ENCODE measurements around the gene TBC1D9B. TPM values are rescaled to one million over a fixed set of nuclear protein-coding genes. Genes with fewer than 3 reads are reported as not detected.
"Not testable (repeated sequence)": the region's sequence is repeated elsewhere in the genome, so short reads cannot be mapped to it uniquely, and the experiment has no call there.

Gene TBC1D9B
- total RNA-seq, 1 donor = 36.2 TPM

DNA sequence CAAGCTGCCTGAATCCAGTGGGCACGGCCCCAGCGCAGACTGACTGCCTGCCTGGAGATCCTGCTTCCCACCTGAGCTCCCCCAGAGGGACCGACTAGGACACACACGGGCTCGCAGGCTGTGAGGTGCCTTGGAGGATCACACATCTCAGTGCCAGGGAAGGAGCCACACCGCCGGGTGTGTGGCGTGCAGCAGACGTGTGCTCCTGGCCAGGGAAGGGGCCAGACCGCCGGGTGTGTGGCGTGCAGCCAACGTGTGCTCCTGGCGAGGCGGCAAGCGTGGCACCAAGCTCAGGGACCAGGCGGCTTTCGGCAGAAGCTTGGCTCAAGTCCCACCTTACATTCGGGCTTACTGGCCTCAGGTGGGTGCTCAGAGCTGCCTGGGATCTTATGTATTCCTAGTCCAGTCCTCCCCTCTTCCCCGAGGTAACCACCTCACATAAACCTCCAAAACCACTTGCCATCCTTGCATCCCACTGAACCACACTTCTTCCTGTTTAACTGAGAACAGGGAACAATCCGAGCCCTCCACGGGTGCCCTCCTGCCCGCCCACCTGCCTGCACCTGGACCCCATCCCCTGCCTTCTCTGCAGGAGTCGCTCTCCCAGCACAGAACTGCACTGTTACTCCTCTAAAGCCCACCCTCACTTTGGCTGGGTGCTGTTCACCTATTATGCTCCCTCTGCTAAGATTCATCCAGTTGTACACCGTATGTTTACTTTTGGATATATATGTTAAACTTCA lies 26.7 kb downstream of the TBC1D9B start:
- H3K9me3 ChIP-seq (ENCODE audit: low read depth, low read length) = peaks cover 20% of the 10 kb centered on the region
- no peaks in the 10 kb centered on the region for H3K27me3 ChIP-seq (ENCODE audit: insufficient read depth, low read length)

DNA sequence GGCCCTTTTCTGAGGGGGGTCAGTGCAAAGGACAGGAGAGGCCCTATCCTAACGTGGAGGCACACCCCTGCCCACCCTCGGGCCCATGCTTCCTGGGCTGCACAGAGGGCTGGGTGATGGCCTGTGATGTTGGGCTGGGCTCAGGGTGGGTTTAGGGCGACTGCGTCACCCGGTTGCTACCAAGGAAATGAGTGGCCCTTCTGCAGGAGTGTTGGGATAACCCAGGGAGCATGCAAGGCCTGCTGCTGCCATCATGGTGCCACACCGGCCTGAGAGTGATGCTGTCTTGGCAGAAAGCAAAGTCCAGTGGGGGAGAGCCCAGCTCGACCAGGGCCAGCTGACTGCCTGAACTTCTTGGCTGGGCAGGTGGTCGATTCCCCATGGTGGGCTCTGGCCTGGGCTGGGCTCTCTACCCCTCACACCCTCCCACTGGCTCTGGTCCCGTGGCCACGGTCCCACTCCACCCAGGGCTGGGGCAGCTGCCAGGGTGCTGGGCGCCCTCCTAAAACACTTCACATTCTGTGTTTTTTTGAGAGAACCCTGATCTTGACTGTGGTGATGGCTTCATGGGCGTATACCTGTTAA lies 27.5 kb downstream of the TBC1D9B start:
- Histone ChIP-seq H3K4me3 (ENCODE audit: low read length) (no peak overlapping the region), H3K9me3 (ENCODE audit: low read depth, low read length) (peaks cover 20% of the 10 kb centered on the region), H3K27me3 (ENCODE audit: insufficient read depth, low read length) (no peaks in the 10 kb centered on the region), H3K4me1 (ENCODE audit: insufficient read depth, low read length) (peaks cover 8% of the 10 kb centered on the region)

More for the DNA sequence above, 26.7 kb downstream of the TBC1D9B start:
- Histone ChIP-seq H3K4me1 (ENCODE audit: insufficient read depth, low read length) (peaks cover 8% of the 10 kb centered on the region), H3K4me3 (ENCODE audit: low read length) (no peak overlapping the region)

DNA sequence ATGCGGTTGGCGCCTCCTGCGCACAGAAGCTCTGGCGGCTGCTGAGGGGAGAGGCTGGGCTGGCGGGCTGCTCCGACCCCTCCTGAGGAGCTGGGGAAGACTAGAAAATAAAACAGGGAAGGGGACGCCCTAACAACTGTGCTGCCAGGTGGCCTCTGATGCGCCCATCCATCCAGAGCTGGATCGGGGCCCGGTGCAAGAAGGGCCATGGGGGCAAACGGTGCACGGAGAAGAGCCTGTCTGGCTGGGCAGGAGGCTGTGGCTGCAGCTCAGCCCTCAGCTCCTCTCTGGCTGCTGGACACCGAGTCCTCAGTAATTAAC lies 28.0 kb downstream of the TBC1D9B start:
- Histone ChIP-seq H3K9me3 (ENCODE audit: low read depth, low read length) (peaks cover 19% of the 10 kb centered on the region), H3K4me3 (ENCODE audit: low read length) (no peak overlapping the region), H3K4me1 (ENCODE audit: insufficient read depth, low read length) (peaks cover 8% of the 10 kb centered on the region), H3K27me3 (ENCODE audit: insufficient read depth, low read length) (no peaks in the 10 kb centered on the region)

DNA sequence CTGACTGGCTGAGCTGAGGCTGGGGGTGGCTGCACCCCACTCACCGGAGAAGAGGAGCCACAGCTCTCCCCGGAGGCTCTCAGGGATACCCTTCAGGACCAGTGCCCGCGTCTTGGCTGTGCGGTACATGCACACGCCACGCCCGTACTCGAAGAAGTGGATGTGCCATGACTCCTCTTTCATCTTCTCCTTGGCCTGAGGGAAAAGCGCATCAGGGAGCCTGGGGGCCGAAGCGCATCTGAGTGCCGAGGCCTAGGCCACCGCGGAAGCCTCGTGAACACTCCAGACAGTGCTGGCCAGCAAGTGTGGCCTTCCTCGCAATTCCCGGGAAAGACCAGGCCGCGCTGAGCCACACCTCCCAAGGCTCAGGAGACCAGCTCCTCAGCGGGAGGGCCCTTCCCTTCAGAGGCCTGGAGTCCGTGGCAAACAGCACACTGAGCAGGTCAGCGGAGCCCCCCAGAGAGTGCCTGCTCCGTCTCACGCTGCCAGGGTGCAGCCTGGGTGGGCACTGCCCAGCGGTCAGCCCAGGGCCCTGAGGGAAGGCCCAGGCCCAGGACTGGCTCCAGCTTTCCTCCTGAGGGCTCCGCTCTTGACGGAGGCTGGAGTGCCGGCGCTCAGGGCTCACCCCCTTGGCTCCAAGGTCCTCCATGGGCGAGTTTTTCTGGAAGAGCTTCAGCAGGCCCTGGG lies 28.6 kb downstream of the TBC1D9B start:
- Histone ChIP-seq H3K4me3 (ENCODE audit: low read length) (no peak overlapping the region), H3K27me3 (ENCODE audit: insufficient read depth, low read length) (no peaks in the 10 kb centered on the region), H3K4me1 (ENCODE audit: insufficient read depth, low read length) (peaks cover 8% of the 10 kb centered on the region), H3K9me3 (ENCODE audit: low read depth, low read length) (peaks cover 14% of the 10 kb centered on the region)

DNA sequence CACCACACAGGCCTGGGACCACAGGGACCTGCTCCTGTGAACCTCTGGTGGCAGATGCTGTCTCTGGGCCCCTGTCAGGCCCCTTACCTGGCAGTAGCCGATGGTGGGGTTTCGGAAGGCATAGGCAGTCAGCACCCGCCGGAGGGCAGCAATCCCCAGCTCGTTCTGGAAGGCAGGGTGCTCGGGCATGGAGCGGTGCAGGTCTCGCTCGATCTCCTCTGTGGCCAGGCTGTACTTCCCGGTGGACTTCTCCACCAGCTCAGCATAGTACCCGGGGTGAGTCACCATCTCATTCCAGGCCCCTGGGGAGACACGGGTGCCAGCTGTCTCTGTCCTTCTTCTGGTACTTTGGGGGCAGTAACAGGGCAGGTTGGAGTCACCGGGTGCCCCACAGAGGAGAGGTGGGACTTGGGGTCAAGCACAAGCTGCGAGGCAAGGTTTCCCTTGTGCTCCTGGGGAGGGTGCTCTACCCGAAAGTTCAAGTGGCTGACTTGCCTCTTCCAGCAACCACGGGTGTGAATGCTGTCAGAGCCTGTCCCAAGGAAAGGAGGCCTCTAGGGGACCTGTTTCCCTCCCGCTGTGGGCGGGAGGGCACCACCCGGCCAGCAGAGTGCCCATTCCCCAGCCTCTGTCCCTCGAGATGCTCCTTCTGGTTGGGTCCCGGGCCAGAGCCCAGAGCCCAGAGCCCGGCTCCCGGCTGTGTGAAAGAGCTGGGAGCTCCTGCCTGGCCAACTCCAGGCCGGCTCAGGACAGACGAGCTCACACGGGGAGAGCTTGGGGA lies 29.3 kb downstream of the TBC1D9B start:
- Histone ChIP-seq H3K4me3 (ENCODE audit: low read length) (no peak overlapping the region), H3K9me3 (ENCODE audit: low read depth, low read length) (peaks cover 7% of the 10 kb centered on the region), H3K4me1 (ENCODE audit: insufficient read depth, low read length) (peaks cover 8% of the 10 kb centered on the region), H3K27me3 (ENCODE audit: insufficient read depth, low read length) (no peaks in the 10 kb centered on the region)

DNA sequence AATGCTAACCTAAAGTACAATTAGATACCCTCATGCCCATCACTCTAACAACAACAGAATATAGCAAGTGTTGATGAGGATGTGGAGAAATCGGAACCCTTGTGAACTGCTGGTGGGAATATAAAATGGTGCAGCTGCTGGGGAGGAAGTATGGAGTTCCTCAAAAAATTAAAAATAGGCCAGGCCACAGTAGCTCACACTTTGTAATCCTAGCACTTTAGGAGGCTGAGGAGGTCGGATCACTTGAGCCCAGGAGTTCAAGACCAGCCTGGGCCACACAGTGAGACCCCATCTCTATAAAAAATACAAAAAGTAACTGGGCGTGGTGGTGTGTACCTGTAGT lies 31.1 kb downstream of the TBC1D9B start:
- Histone ChIP-seq H3K9me3 (ENCODE audit: low read depth, low read length) (no peaks in the 10 kb centered on the region), H3K4me3 (ENCODE audit: low read length) (no peak overlapping the region), H3K4me1 (ENCODE audit: insufficient read depth, low read length) (peaks cover 8% of the 10 kb centered on the region), H3K27me3 (ENCODE audit: insufficient read depth, low read length) (no peaks in the 10 kb centered on the region)

DNA sequence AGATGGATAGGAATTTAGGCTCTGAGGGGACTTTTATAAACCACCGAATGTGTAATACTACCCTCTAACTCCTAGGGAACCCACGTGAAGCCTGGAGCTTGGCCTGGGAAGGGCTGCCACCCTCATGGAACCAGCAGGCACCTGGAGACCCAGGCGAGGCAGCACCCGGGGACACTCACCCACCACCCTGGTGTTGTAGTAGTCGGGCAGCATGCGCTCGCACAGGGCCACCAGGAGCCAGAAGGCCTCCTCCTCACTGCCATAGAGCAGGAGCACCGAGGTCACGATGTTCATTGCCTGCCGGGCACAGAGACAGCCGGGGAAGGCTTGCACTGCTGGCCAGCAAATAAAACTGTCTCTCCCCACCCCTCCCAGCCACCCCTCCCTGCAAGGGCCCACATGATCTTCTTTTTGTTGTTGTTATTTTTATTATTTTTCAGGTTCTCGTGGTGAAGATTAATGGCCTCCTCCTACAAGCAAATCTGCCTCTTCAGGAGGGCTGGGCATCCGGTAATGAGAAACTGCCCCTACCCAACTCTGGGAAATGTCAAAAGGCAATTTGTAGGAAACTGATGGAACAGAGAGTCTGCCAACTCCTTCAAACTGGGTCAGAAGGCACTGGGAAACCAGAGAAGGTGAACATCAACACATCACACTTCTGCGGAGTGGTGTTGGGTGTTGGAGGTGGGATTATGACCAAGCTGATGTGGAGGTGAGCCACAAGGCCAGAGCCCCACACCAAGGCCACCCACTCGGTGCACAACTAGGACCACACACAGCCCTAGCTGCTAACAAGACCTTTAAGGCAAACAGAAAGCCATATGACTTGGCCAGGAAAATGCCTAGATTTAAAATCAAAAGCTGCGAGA lies 31.7 kb downstream of the TBC1D9B start:
- Histone ChIP-seq H3K27me3 (ENCODE audit: insufficient read depth, low read length) (no peaks in the 10 kb centered on the region), H3K4me3 (ENCODE audit: low read length) (no peak overlapping the region), H3K4me1 (ENCODE audit: insufficient read depth, low read length) (peaks cover 8% of the 10 kb centered on the region), H3K9me3 (ENCODE audit: low read depth, low read length) (no peaks in the 10 kb centered on the region)

DNA sequence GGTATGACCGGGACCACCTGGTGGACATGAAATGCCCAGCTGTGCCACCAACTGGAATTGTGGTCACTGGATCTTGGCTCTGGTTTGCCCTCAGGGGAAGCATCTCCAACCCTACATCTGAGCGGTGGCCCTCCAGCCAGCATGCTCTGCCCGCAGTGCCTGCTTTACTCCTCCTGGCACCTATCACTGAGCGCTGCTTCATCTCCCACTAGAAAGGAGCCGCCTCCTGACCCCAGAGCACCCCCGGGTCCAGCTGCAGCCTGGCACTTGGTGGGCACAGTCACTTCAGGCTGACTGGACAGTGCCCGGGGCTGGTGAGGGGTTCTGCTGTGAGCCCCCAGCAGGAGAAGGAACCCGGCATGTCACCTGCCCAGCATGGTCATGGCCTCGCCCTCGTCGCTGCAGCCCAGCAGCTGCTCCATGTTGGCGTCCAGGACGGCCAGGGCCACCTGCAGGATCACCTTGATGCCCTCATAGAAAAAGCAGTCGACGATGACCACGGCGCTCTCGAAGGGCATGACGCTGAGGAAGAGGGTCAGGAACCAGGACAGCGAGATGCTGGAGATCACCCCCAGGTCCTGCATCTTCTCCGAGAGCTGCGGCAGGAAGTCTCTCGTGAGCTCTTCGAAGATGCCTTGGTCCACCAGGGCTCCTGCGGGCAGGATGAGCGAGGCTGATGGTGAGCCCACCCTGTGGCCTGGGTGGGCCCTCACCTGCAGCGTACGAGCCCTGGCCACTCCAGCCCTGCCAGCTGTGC lies 33.0 kb downstream of the TBC1D9B start:
- Histone ChIP-seq H3K4me1 (ENCODE audit: insufficient read depth, low read length) (peaks cover 8% of the 10 kb centered on the region), H3K9me3 (ENCODE audit: low read depth, low read length) (no peaks in the 10 kb centered on the region), H3K4me3 (ENCODE audit: low read length) (no peak overlapping the region), H3K27me3 (ENCODE audit: insufficient read depth, low read length) (no peaks in the 10 kb centered on the region)

DNA sequence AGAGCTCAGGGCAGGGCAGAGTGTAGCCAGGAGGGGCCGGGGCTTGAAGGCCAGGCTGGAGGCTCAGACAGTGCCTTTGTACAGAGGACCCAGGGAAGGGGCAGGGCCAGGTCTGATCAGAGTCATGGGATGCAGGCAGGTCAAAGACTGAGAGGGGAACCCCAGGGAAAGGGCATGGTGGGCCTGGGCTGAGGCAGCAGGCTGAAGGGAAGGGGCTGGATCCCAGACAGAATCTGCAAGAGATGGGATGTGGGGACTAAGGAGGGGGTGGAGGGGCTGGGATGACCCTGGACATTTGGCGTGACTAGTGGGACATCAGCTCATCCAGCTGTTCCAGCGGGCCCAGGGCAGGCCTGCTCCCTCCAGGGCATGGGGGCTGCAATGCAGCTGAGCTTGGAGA lies 33.6 kb downstream of the TBC1D9B start:
- no peak overlapping the region for H3K4me3 ChIP-seq (ENCODE audit: low read length)
- peaks cover 8% of the 10 kb centered on the region for H3K4me1 ChIP-seq (ENCODE audit: insufficient read depth, low read length)
- no peaks in the 10 kb centered on the region for H3K9me3 ChIP-seq (ENCODE audit: low read depth, low read length)
- no peaks in the 10 kb centered on the region for H3K27me3 ChIP-seq (ENCODE audit: insufficient read depth, low read length)

DNA sequence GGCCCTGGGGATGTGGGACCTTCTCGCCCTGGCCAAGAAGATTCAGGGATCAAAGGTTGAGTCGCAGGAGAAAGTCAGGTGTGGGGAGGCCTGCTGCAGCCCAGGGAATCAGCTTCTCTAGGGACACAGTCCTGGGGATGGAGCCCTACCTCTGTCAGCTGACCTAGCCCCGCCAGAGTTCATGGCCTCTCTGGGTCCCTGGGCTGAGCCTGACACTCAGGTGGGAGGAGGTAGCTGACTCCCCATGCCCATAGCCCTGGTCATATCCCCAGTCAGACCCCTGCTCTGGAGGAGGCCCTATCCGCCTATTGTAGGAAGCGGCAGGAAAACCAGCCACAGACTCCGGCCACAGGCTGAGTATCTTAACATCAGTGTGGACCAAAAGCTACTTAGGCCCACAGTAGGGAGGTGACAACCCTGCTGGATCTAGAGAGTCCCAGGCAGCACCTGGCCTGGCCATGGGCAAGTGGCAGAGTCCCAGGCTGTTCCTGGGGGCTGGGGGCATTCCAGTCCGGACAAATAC lies 34.0 kb downstream of the TBC1D9B start:
- Histone ChIP-seq H3K27me3 (ENCODE audit: insufficient read depth, low read length) (no peaks in the 10 kb centered on the region), H3K9me3 (ENCODE audit: low read depth, low read length) (no peaks in the 10 kb centered on the region), H3K4me3 (ENCODE audit: low read length) (no peak overlapping the region), H3K4me1 (ENCODE audit: insufficient read depth, low read length) (peaks cover 8% of the 10 kb centered on the region)

DNA sequence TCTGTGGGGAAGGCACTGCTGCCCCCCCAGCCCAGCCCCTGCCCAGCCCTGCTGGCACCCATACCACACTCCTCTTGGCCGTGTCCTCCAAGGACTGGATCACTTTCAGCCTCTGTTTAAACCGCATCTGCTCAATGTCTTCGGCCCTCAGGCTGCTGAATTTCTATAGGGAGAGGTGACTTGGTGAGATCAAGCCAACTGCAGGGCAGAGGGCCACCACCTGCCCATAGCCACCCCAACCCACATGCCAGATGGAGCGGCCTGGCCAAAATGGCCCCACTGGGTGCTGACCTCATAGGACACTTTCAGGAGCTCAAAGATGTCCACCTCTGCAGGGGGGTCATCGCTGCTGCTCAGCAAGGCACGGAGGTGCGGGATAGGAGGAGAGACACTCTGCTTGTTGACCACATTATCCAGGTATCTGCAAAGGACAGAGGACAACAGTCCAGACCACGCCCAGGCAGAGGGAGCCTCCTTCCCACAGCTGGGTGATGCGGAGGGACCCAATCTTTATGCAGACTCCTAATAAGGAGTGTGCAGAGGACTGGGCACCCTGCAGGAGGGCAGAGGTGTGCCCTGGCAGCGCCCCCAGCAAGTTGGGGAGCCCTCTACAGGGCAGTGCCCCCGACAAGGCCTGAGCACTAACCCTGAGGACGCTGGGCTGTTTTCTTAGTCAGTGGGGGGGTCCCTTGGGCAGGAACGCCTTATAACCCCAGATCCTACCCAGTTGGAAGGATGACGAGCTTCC lies 34.7 kb downstream of the TBC1D9B start:
- no peak overlapping the region for H3K4me3 ChIP-seq (ENCODE audit: low read length)
- H3K4me1 ChIP-seq (ENCODE audit: insufficient read depth, low read length) = peaks cover 8% of the 10 kb centered on the region
- H3K27me3 ChIP-seq (ENCODE audit: insufficient read depth, low read length) = no peaks in the 10 kb centered on the region
- H3K9me3 ChIP-seq (ENCODE audit: low read depth, low read length) = no peaks in the 10 kb centered on the region

DNA sequence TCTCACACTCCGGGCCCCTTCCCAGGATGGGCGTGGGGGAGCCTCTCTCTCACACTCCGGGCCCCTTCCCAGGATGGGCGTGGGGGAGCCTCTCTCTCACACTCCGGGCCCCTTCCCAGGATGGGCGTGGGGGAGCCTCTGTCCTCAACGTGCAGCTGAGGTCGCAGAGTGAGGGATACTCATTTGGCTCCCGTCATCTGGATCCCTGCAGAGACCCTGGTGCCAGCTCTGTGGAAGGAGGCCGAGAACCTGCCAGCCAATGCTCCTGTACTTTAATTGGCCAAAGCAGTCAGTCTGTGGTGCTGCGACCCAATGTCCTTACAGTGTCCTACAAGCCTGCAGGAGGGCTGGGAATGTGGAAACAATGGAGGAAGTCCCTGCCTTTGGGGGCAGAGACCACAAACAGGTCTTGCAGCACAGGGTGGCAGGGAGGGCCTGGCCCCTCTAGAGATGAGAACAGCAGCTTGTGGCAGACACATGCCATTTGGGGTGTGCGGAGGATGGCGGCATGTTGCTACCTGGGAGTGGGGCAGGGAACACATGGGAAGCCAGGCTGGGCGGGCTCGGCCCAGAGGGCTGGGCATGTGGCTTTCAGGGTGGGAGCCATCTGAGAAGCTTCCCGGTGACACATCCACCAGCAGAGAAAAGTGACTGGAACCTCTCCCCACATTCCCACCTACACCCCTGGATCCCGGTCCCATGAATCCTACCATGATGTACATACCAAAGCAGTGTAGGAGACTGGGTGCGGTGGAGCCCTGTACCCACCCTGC lies 35.5 kb downstream of the TBC1D9B start:
- peaks cover 8% of the 10 kb centered on the region for H3K4me1 ChIP-seq (ENCODE audit: insufficient read depth, low read length)
- no peaks in the 10 kb centered on the region for H3K9me3 ChIP-seq (ENCODE audit: low read depth, low read length)
- H3K27me3 ChIP-seq (ENCODE audit: insufficient read depth, low read length) = no peaks in the 10 kb centered on the region
- H3K4me3 ChIP-seq (ENCODE audit: low read length) = no peak overlapping the region

DNA sequence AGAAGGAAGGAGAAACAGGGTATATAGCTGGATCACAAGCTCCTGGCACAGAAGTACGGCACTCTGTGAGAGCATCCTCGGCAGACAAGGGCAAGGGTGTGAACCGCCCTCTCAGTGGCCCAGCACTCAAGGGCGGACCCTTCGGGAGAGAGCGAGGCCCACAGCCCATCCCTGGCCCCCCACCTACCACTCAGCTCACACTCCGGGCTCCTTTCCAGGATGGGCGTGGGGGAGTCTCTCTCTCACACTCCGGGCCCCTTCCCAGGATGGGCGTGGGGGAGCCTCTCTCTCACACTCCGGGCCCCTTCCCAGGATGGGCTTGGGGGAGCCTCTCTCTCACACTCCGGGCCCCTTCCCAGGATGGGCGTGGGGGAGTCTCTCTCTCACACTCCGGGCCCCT lies 36.2 kb downstream of the TBC1D9B start:
- not testable (repeated sequence) for H3K9me3 ChIP-seq (ENCODE audit: low read depth, low read length); H3K4me1 ChIP-seq (ENCODE audit: insufficient read depth, low read length); H3K27me3 ChIP-seq (ENCODE audit: insufficient read depth, low read length); H3K4me3 ChIP-seq (ENCODE audit: low read length)

All from mononuclear cell (primary cell).